ENCODE measurements around the gene TANGO6. TPM values are rescaled to one million over a fixed set of nuclear protein-coding genes. Genes with fewer than 3 reads are reported as not detected.

The TANGO6 gene
- total and polyA plus RNA-seq, 12 donors = 1.9 to 17.9 (median 10.9) TPM

DNA sequence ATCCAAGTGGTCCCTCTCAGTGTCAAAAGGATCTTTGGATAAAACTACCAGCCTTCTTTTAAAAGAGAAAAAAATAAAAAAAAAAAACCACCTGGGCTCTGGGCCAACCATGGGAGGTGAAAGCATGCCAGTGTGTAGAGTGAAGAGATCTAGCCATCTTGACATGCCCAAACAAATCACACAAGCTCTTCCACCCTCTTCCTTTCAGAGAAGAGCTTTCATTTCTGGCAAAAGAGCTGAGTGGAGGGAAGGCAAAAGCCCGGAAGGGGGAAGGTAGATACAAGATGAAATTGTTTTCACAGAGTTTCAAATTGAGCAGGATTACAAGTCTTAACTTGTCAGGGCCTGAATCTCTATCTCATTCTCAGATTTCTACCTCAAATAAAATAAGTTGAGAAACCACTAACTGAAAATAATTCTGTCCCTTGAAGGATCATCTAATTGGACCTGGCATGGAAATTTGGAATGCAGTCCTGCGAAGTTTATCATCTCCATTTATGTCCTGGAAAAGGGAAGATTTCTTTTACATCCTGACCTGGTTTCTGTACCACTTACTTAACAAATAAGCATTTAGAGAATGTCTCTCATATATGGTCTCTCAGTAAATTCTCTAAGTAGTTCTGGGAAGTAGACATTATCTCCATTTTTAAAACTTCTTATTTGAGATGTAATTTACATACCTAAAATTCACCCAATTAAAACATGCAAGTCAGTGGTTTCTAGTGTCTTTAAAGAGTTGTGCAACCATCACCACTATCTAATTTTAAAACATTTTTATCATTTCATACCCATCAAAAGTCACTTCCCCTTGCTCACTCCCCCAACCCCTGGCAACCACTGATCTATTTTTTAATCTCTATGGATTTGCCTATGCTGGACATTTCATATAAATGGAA lies 93.7 kb downstream of the TANGO6 start:
- no peak overlapping the region for H3K4me3 ChIP-seq
- no peaks in the 10 kb centered on the region for H3K4me1 ChIP-seq (replicated peaks in 1 of 2)
- no peak for TF ChIP-seq POLR2A (IDR thresholded peaks at IDR 0.05)
- TF ChIP-seq, protein P1, sequence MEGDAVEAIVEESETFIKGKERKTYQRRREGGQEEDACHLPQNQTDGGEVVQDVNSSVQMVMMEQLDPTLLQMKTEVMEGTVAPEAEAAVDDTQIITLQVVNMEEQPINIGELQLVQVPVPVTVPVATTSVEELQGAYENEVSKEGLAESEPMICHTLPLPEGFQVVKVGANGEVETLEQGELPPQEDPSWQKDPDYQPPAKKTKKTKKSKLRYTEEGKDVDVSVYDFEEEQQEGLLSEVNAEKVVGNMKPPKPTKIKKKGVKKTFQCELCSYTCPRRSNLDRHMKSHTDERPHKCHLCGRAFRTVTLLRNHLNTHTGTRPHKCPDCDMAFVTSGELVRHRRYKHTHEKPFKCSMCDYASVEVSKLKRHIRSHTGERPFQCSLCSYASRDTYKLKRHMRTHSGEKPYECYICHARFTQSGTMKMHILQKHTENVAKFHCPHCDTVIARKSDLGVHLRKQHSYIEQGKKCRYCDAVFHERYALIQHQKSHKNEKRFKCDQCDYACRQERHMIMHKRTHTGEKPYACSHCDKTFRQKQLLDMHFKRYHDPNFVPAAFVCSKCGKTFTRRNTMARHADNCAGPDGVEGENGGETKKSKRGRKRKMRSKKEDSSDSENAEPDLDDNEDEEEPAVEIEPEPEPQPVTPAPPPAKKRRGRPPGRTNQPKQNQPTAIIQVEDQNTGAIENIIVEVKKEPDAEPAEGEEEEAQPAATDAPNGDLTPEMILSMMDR (IDR thresholded peaks at IDR 0.05) = no peak
- no peaks in the 10 kb centered on the region for H3K27me3 ChIP-seq
- H3K36me3 ChIP-seq (replicated peaks in 1 of 2) = no peaks in the 10 kb centered on the region
- no peak overlapping the region for H3K27ac ChIP-seq
- WGBS, 4 donors = 82 to 90% (median 89%) methylated on average over 2 of the region's 2 CpGs
- intact Hi-C loops (cut with DNase I) = no loop called here
- H3K9me3 ChIP-seq (replicated peaks in 1 of 3) = no peaks in the 10 kb centered on the region
- no peak for DNase-seq

DNA sequence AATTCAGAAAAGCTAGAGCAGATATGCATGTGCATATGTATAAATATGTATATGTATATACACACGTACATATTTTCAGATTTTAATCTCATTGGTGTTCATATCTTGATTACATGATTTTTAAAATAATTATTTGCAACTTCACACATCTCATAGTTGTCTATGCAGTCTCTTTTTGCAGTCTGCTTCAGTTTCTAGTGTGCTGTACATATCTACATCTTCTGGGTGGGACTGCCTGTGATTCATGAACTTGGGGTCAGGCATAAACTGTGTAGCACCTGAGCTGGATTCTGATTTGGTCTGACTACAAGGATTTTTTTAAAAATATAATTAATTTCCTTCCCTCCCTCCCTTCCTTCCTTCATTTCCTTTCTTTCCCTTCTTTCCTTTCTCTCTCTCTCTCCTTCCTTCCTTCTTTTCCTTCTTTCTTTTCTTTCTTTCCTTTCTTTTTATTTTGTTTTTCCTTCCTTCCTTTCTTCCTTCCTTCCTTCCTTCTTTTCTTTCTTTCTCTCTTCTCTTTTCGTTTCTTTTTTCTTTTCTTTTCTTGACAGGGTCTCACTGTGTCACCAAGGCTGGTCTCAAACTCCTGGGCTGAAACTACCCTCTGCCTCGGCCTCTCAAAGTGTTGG lies 96.5 kb downstream of the TANGO6 start:
- intact Hi-C loops (cut with DNase I) = no loop called here
- no peaks in the 10 kb centered on the region for H3K27me3 ChIP-seq
- WGBS, 4 donors = 90 to 93% (median 92%) methylated on average over 3 of the region's 3 CpGs
- no peak for DNase-seq
- no peaks in the 10 kb centered on the region for H3K36me3 ChIP-seq (replicated peaks in 1 of 2)
- no peaks in the 10 kb centered on the region for H3K9me3 ChIP-seq (replicated peaks in 1 of 3)
- H3K4me3 ChIP-seq = no peak overlapping the region
- TF ChIP-seq, protein P1 (IDR thresholded peaks at IDR 0.05) = no peak
- no peak for TF ChIP-seq POLR2A (IDR thresholded peaks at IDR 0.05)
- no peaks in the 10 kb centered on the region for H3K4me1 ChIP-seq (replicated peaks in 1 of 2)
- no peak overlapping the region for H3K27ac ChIP-seq

DNA sequence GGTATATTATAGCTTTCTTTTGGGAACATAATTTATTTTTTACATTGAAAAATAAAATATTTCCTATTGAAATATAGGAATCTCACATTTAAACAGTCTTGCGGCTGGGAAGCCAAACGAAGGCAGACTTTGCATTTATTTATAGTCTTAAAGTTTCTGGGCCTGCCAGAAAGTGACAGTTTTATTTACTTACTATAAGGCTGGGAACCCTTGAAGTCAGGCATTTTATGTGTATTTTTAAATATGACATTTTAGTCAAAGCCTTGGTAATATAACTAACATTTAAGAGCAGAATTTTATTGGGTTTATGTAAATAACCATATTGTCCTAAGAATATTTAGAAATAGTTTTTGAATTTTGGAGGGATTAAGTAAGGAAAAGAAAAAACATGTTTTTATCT lies 97.5 kb downstream of the TANGO6 start:
- WGBS, 4 donors = 86 to 95% (median 94%) methylated on average over 2 of the region's 2 CpGs
- TF ChIP-seq POLR2A (IDR thresholded peaks at IDR 0.05) = no peak
- TF ChIP-seq, protein P1 (IDR thresholded peaks at IDR 0.05) = no peak
- intact Hi-C loops (cut with DNase I) = no loop called here
- H3K9me3 ChIP-seq (replicated peaks in 1 of 3) = no peaks in the 10 kb centered on the region
- DNase-seq = no peak
- H3K27ac ChIP-seq = no peak overlapping the region
- no peaks in the 10 kb centered on the region for H3K4me1 ChIP-seq (replicated peaks in 1 of 2)
- H3K4me3 ChIP-seq = no peak overlapping the region
- H3K36me3 ChIP-seq (replicated peaks in 1 of 2) = no peaks in the 10 kb centered on the region
- H3K27me3 ChIP-seq = no peaks in the 10 kb centered on the region

DNA sequence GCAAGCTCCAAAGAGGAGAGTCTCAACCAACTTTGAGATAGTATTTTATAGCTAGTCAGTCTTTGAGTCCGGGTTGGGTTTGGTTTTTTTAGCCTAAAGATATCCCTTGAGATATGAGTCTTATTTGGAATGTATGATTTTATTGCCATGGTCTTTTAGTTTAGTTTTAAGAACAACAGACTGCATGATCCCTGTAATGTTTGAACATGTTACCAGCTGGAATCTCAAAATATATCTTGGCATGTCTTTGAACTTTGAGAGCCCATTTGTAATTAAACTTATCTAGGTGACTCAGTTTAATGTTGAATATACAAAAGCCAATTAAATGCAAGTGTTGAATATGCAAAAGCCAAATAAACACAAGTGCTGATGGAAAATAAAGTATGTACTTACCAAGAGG lies 100.6 kb downstream of the TANGO6 start:
- WGBS, 4 donors = 72 to 83% (median 79%) methylated on average over 1 of the region's 1 CpG
- intact Hi-C loops (cut with DNase I) = no loop called here
- Histone ChIP-seq H3K9me3 (replicated peaks in 1 of 3) (no peaks in the 10 kb centered on the region), H3K4me3 (no peak overlapping the region), H3K36me3 (replicated peaks in 1 of 2) (no peaks in the 10 kb centered on the region), H3K27me3 (no peaks in the 10 kb centered on the region), H3K27ac (no peak overlapping the region), H3K4me1 (replicated peaks in 1 of 2) (no peaks in the 10 kb centered on the region)
- DNase-seq = no peak
- TF ChIP-seq, protein P1 (IDR thresholded peaks at IDR 0.05) = no peak
- no peak for TF ChIP-seq POLR2A (IDR thresholded peaks at IDR 0.05)

Data from adrenal gland (tissue), 12 donors.